HG03175 (cell line): ENCODE measurements around the gene IKBKE.
A peak's percentile ranks its signal among the peaks of the same experiment; 100 is the strongest.

Experiments used
- ATAC-seq: cut with Tn5 transposase; IDR thresholded peaks from one replicate; pipeline ENCODE4 v1.9.1; 2021; ENCODE audit warnings: mild to moderate bottlenecking, moderate library complexity; ENCODE audit not compliant: unreplicated experiment

The IKBKE gene

GRCh38 chr1:206538086-206538770 lies 68.0 kb downstream of the IKBKE start:
- no peak for ATAC-seq

GRCh38 chr1:206538901-206539640 lies 68.8 kb downstream of the IKBKE start:
- ATAC-seq, result no peak

GRCh38 chr1:206540044-206540780 lies 69.9 kb downstream of the IKBKE start:
- ATAC-seq, result no peak

- no peak for ATAC-seq
These were observed 71.1 kb downstream of the IKBKE start for GRCh38 chr1:206541236-206541833.

- peak; percentile 73 for ATAC-seq
These were observed 74.4 kb downstream of the IKBKE start for GRCh38 chr1:206544562-206545257.

- no peak for ATAC-seq
These were observed 75.1 kb downstream of the IKBKE start for GRCh38 chr1:206545351-206545750.
